Spleen (tissue), 7 donors: ENCODE data around the gene LIN28A.
"Not testable (repeated sequence)": the region's sequence is repeated elsewhere in the genome, so short reads cannot be mapped to it uniquely, and the experiment has no call there.

Experiments used
- CTCF ChIP-seq, 11 experiments: fragments of 200-600 bp in 7 of 11; fragments of 450-650 bp in 4 of 11; sonication (generic) in 4 of 11; IDR thresholded peaks in 8 of 11; conservative IDR thresholded peaks in 3 of 11; 1 replicate in 7 of 11; 2 replicates in 4 of 11; pipeline versions ENCODE4 v1.4.0 to v1.8.0; 2016 to 2021; ENCODE audit warnings: antibody characterized with exemption in 11 of 11, inconsistent platforms in 4 of 11, mild to moderate bottlenecking in 1 of 11
- POLR2A ChIP-seq, 3 donors: fragments of 450-650 bp; IDR thresholded peaks; one replicate each; pipeline ENCODE4 v1.5.1; 2017; ENCODE audit warnings: antibody characterized with exemption in 3 of 3, mild to moderate bottlenecking in 1 of 3
- donor health status: DM: no; HTN: no; CAD: no; lungs with moderate emphysema.
- donor health status: DM: no; HTN: no; CAD: no.
- donor health status: DM: no; HTN: no; CAD: no.

GRCh38 chr1:26385063-26385462 is 25.6 kb upstream of the LIN28A start:
- TF ChIP-seq CTCF (IDR thresholded peaks at IDR 0.05 in 8 of 11, conservative IDR thresholded peaks at IDR 0.05 in 3 of 11); POLR2A (IDR thresholded peaks at IDR 0.05): not testable (repeated sequence)
